Spleen (tissue), 11 donors: ENCODE data around the gene SNCAIP. TPM values are rescaled to one million over a fixed set of nuclear protein-coding genes. Genes with fewer than 3 reads are reported as not detected.

ENCODE experiments used
- DNase-seq: peaks from one replicate; pipeline ENCODE4 v3.0.0-alpha.2; 2020
- H3K27ac ChIP-seq, 8 donors: fragments of 200-600 bp; sonication (generic) in 7 of 8; 1 replicate in 4 of 8; 2 replicates in 4 of 8; pipeline versions ENCODE4 v1.5.0 to v1.8.0; 2016 to 2021; ENCODE audit warnings: inconsistent platforms in 4 of 8, mild to moderate bottlenecking in 4 of 8, moderate library complexity in 1 of 8
- H3K27me3 ChIP-seq, 7 donors: fragments of 200-600 bp; sonication (generic) in 6 of 7; replicated peaks in 1 of 7; 1 replicate in 4 of 7; 2 replicates in 3 of 7; pipeline versions ENCODE4 v1.5.0 to v1.8.0; 2016 to 2021; ENCODE audit warnings: inconsistent platforms in 3 of 7, mild to moderate bottlenecking in 1 of 7
- H3K36me3 ChIP-seq, 6 donors: fragments of 200-600 bp; sonication (generic) in 5 of 6; 1 replicate in 4 of 6; 2 replicates in 2 of 6; pipeline versions ENCODE4 v1.5.0 to v1.8.0; 2016 to 2021; ENCODE audit warnings: inconsistent platforms in 2 of 6
- H3K4me1 ChIP-seq, 6 donors: fragments of 200-600 bp; sonication (generic) in 5 of 6; 1 replicate in 3 of 6; 2 replicates in 3 of 6; pipeline versions ENCODE4 v1.5.0 to v1.8.0; 2016 to 2021; ENCODE audit warnings: inconsistent platforms in 3 of 6
- H3K4me3 ChIP-seq, 8 donors: fragments of 200-600 bp; sonication (generic) in 7 of 8; 1 replicate in 4 of 8; 2 replicates in 4 of 8; pipeline versions ENCODE4 v1.5.0 to v1.8.0; 2016 to 2021; ENCODE audit warnings: inconsistent platforms in 4 of 8, mild to moderate bottlenecking in 4 of 8, moderate library complexity in 2 of 8
- H3K9me3 ChIP-seq, 8 donors: fragments of 200-600 bp; sonication (generic) in 7 of 8; 1 replicate in 4 of 8; 2 replicates in 4 of 8; pipeline versions ENCODE4 v1.5.0 to v1.8.0; 2016 to 2021; ENCODE audit warnings: inconsistent platforms in 4 of 8
- CTCF ChIP-seq, 11 experiments: fragments of 200-600 bp in 7 of 11; fragments of 450-650 bp in 4 of 11; sonication (generic) in 4 of 11; IDR thresholded peaks in 8 of 11; conservative IDR thresholded peaks in 3 of 11; 1 replicate in 7 of 11; 2 replicates in 4 of 11; pipeline versions ENCODE4 v1.4.0 to v1.8.0; 2016 to 2021; ENCODE audit warnings: antibody characterized with exemption in 11 of 11, inconsistent platforms in 4 of 11, mild to moderate bottlenecking in 1 of 11
- POLR2A ChIP-seq, 3 donors: fragments of 450-650 bp; IDR thresholded peaks; one replicate each; pipeline ENCODE4 v1.5.1; 2017; ENCODE audit warnings: antibody characterized with exemption in 3 of 3, mild to moderate bottlenecking in 1 of 3
- POLR2AphosphoS5 ChIP-seq, 3 donors: sonication (generic); formaldehyde crosslinking; IDR thresholded peaks; one replicate each; pipeline ENCODE4 v1.5.1; 2017; ENCODE audit warnings: antibody characterized with exemption in 3 of 3
- WGBS, 5 donors: extraction: QIAGEN DNeasy Blood & Tissue Kit in 3 of 5; methylation state at CpG; one replicate each; pipeline versions ENCODE4 v1.1.5 to v1.1.7; 2013 to 2018; 5-methylcytosine and 5-hydroxymethylcytosine counted together
- intact Hi-C: fragments of 100-400 bp; cut with DNase I; formaldehyde crosslinking; loops from one replicate; pipeline ENCODE4 v1.15.0; 2023; ENCODE audit warnings: low total_unique reads
- polyA plus RNA-seq, 3 donors: library from polyadenylated mRNA; stranded (reverse); fragments of 200-250 nt; gene quantifications; one replicate each; pipeline ENCODE4 v1.2.1, GENCODE V29; 2013
- total RNA-seq, 7 donors: library from RNA; depleted of rRNA in 3 of 7; stranded (reverse); fragments of >200 nt in 3 of 7; fragmentation: NEBNext Ultra II Directional in 4 of 7; extraction: Animal tissue kit (Norgen Biotek cat#: 25700) in 4 of 7; gene quantifications; one replicate each; pipeline versions ENCODE4 v1.1.0 to v1.2.1, GENCODE V29; 2016 to 2021
- donor health status: healthy with polysubstance abuse.
- donor health status: DM: no; HTN: no; CAD: no; lungs with moderate emphysema.
- donor health status: DM: no; HTN: no; CAD: no.
- donor health status: Bipolar disorder and iron deficiency.
- donor health status: healthy.
- donor health status: DM: no; HTN: no; CAD: no.
- donor health status: DM: yes; HTN: yes; CAD: no.

The SNCAIP gene
- total and polyA plus RNA-seq, 10 donors, result 5.4 to 51.3 (median 17.8) TPM

- intact Hi-C loops, result no loop called here
- no peaks in the 10 kb centered on the region for H3K27me3 ChIP-seq
- H3K4me1 ChIP-seq, result no peaks in the 10 kb centered on the region
- H3K4me3 ChIP-seq, result no peak overlapping the region
- no peaks in the 10 kb centered on the region for H3K9me3 ChIP-seq
- TF ChIP-seq POLR2A (IDR thresholded peaks at IDR 0.05) (no peak), CTCF (IDR thresholded peaks at IDR 0.05 in 8 of 11, conservative IDR thresholded peaks at IDR 0.05 in 3 of 11) (no peak), POLR2AphosphoS5 (IDR thresholded peaks at IDR 0.05) (no peak)
- DNase-seq, result no peak
- H3K27ac ChIP-seq, result no peak overlapping the region
- 52 to 63% (median 54%) methylated on average over 1 of the region's 1 CpG for WGBS, 5 donors
- H3K36me3 ChIP-seq, result no peaks in the 10 kb centered on the region
Measured at GRCh38 chr5:122404653-122405362, 92.8 kb downstream of the SNCAIP start.

DNA sequence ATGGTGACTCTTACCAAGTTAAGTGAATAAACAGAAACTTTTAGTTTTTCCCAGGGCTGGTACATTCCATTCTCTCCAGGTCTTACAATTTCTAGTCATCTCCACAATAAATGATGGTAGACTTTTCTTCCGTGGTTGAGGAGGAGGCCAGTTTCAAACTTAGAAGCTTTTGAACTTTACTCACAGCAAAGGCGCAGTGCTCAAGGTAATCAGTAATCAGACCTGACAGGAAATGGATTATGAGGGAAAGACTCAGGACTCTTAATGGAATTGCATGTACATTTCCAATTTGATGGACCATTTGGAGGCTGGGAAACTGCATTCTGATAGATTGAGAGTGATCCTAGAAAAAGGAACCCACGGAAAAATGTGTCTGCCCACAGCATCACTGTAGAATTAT is 93.7 kb downstream of the SNCAIP start:
- TF ChIP-seq POLR2A (IDR thresholded peaks at IDR 0.05) (no peak), CTCF (IDR thresholded peaks at IDR 0.05 in 8 of 11, conservative IDR thresholded peaks at IDR 0.05 in 3 of 11) (no peak)
- WGBS, 5 donors, result 87 to 95% (median 91%) methylated on average over 3 of the region's 3 CpGs
- peaks cover 0 to 2% (median 0%) of the 10 kb centered on the region in 6 donors for H3K4me1 ChIP-seq
- H3K27me3 ChIP-seq, result no peaks in the 10 kb centered on the region
- DNase-seq, result no peak
- no peak overlapping the region for H3K4me3 ChIP-seq
- intact Hi-C loops, result no loop called here
- H3K9me3 ChIP-seq, result no peaks in the 10 kb centered on the region
- H3K36me3 ChIP-seq, result no peaks in the 10 kb centered on the region
- no peak overlapping the region for H3K27ac ChIP-seq

DNA sequence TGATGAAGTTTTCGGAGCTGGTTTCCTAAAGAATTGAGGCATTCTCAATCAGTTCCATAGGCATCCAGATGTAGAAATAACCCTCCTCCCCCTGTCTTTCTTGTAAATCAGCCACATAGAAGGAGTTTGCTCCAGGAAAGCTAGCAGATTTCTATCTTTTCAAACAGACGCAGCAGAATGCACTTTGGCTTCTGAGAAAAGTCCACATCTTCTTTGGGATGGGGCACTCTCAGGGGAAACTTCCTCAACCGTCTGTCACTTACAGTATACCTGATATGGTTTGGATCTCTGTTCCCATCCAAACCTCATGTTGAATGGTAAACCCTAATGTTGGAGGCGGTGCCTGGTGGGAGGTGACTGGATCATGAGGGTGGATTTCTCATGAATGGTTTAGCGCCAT is 94.1 kb downstream of the SNCAIP start:
- TF ChIP-seq CTCF (IDR thresholded peaks at IDR 0.05 in 8 of 11, conservative IDR thresholded peaks at IDR 0.05 in 3 of 11), result no peak
- TF ChIP-seq POLR2A (IDR thresholded peaks at IDR 0.05), result no peak
- no peak for TF ChIP-seq POLR2AphosphoS5 (IDR thresholded peaks at IDR 0.05)
- H3K4me3 ChIP-seq, result no peak overlapping the region
- no peak for DNase-seq
- H3K27ac ChIP-seq, result no peak overlapping the region
- WGBS, 5 donors, result 84 to 95% (median 91%) methylated on average over 5 of the region's 5 CpGs
- H3K27me3 ChIP-seq, result no peaks in the 10 kb centered on the region
- peaks cover 0 to 4% (median 0%) of the 10 kb centered on the region in 6 donors for H3K4me1 ChIP-seq
- H3K36me3 ChIP-seq, result no peaks in the 10 kb centered on the region
- no peaks in the 10 kb centered on the region for H3K9me3 ChIP-seq
- intact Hi-C loops, result no loop called here

- intact Hi-C loops, result no loop called here
- Histone ChIP-seq H3K27me3 (peaks cover 0 to 2% (median 0%) of the 10 kb centered on the region in 7 donors), H3K36me3 (no peaks in the 10 kb centered on the region), H3K27ac (no peak overlapping the region), H3K4me3 (no peak overlapping the region), H3K4me1 (peaks cover 0 to 4% (median 0%) of the 10 kb centered on the region in 6 donors), H3K9me3 (no peaks in the 10 kb centered on the region)
- WGBS, 5 donors, result 14 to 18% (median 15%) methylated on average over 1 of the region's 1 CpG
- DNase-seq, result no peak
- no peak for TF ChIP-seq POLR2A (IDR thresholded peaks at IDR 0.05)
- TF ChIP-seq POLR2AphosphoS5 (IDR thresholded peaks at IDR 0.05), result no peak
- no peak for TF ChIP-seq CTCF (IDR thresholded peaks at IDR 0.05 in 8 of 11, conservative IDR thresholded peaks at IDR 0.05 in 3 of 11)
Measured at GRCh38 chr5:122408592-122409224, 96.7 kb downstream of the SNCAIP start.
